ENCODE results near the gene AQP10. TPM values are rescaled to one million over a fixed set of nuclear protein-coding genes. Genes with fewer than 3 reads are reported as not detected.

AQP10 gene
- total and polyA plus RNA-seq, 9 of the 15 experiments (the other 6 are each of a cell fraction or from before 2014, with no cell fraction given): 0.37 to 9.7 (median 1.9) TPM

DNA sequence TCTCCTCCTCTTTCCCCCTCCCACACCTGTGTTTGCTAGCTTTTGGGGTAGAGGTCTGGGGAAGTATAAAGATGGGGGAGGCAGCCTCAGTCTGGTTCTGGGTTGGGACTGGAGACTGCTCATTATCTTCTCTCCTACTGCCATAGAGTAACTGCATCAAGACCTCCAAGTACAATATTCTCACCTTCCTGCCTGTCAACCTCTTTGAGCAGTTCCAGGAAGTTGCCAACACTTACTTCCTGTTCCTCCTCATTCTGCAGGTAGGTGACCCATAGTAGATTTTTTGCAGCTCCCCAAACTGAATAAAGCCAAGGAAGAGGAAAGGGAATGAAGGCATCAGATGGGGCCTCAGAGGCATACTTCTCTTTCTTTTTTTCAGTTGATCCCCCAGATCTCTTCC lies 9.8 kb downstream of the AQP10 start:
- H3K4me1 ChIP-seq (replicated peaks in 1 of 2; ENCODE audit: control insufficient read depth in 2 of 2, insufficient read depth in 2 of 2, low read length in 2 of 2): peaks cover 8 to 26% of the 10 kb centered on the region in 2 experiments; a peak in 4 of 5 replicates
- H3K27me3 ChIP-seq (ENCODE audit: control insufficient read depth in 2 of 2, insufficient read depth in 2 of 2, low read length in 2 of 2): no peaks in the 10 kb centered on the region
- TF ChIP-seq HDAC3 (IDR thresholded peaks at IDR 0.05; ENCODE audit: borderline replicate concordance, partially characterized antibody): no peak
- no peak for TF ChIP-seq BRF1 (IDR thresholded peaks at IDR 0.05; ENCODE audit: borderline replicate concordance, extremely low read depth, insufficient read length)
- TF ChIP-seq HNRNPL (IDR thresholded peaks at IDR 0.05; ENCODE audit: low read depth, low read length): no peak
- TF ChIP-seq FOXJ3 (CRISPR knock-in tag; IDR thresholded peaks at IDR 0.05): no peak
- no peak overlapping the region for H3K4me2 ChIP-seq (ENCODE audit: insufficient read depth, low read length)
- intact Hi-C loops (cut with micrococcal nuclease): no loop called here
- BruUV-seq (replicated peaks): no TSS peak
- no peaks in the 10 kb centered on the region for H3K9me3 ChIP-seq (replicated peaks; ENCODE audit: control insufficient read depth, insufficient read depth, low read depth, low read length)
- peaks cover 41% of the 10 kb centered on the region; the same call in 2 of the 3 replicates for H3K36me3 ChIP-seq (ENCODE audit: control insufficient read depth, insufficient read depth, low read length)
- POLR2A ChIA-PET: no interaction called here
- no peak overlapping the region for H3K27ac ChIP-seq (ENCODE audit: extremely low read depth, low read depth, low read length)
- ATAC-seq (no peak), DNase-seq (ENCODE audit: extremely low read depth in 1 of 4, low spot score in 3 of 4) (no peak), FAIRE-seq (no peak)
- no peaks in the 10 kb centered on the region for H4K20me1 ChIP-seq (replicated peaks; ENCODE audit: control insufficient read depth, insufficient read depth, low read length)
- in situ Hi-C loops (cut with MboI): no loop called here
- H3K4me3 ChIP-seq: no peak overlapping the region
- H3K9ac ChIP-seq (ENCODE audit: insufficient read depth in 1 of 2, low read depth in 2 of 2, low read length in 2 of 2): no peak overlapping the region
- CTCF ChIA-PET (ENCODE audit: low intra/inter-chr PET ratio): no interaction called here
- H3K79me2 ChIP-seq (ENCODE audit: control insufficient read depth, insufficient read depth, low read length): peaks cover 15% of the 10 kb centered on the region
- no peak overlapping the region for H2AFZ ChIP-seq (ENCODE audit: low read depth, low read length)
- no peaks in the 10 kb centered on the region for H3K9me1 ChIP-seq (ENCODE audit: control insufficient read depth, insufficient read depth, low read length)
